DMS53 treated with DMSO at 0.1 percent for 48 hours (cell line): ENCODE data around the gene PRKX.
"Not testable (repeated sequence)": the region's sequence is repeated elsewhere in the genome, so short reads cannot be mapped to it uniquely, and the experiment has no call there.

Experiments
- DNase-seq: peaks from one replicate; lab custom pipeline; 2025; ENCODE audit not compliant: unreplicated experiment; lab: John Stamatoyannopoulos, UW

PRKX gene

DNA sequence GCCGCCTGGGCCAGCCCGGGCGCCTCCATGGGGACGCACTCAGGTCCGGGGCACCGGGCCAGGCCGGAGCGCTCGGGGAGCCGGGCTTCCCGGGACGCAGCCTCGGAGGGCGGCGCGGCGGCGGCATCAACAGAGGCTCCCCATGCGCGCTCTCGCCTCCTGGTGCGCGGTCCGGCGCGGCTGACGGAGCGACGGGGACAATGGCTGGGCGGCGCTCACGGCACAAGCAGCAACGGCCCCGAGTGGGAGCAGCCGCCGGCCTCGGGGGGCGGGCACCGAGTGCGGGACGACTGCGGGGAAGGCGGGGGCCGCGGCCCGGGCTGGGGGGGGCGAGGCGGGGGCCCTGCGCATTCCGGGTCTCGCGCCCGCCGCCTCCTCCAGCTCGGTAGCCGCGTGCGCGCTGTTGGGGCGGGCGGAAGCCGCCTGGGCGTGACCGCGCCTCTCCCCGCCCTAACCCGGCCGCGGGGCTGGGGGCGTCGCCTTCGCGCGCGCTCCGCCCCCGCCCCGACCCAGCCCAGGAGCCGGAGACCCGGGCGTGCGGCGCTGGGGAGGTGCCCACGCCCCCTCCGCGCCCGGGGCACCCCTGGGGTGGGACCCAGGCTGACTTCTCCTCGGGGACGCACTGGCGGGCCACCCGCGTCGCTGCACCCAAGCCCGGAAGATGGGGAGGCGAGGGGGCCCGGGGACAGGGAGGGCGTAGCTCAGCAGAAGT, at the start of gene PRKX:
Gene PRKX (minus strand): TSS at position 425 of the 712 bp plus-strand sequence. CDS start 396 bp downstream, at position 29.
- no peak for DNase-seq

DNA sequence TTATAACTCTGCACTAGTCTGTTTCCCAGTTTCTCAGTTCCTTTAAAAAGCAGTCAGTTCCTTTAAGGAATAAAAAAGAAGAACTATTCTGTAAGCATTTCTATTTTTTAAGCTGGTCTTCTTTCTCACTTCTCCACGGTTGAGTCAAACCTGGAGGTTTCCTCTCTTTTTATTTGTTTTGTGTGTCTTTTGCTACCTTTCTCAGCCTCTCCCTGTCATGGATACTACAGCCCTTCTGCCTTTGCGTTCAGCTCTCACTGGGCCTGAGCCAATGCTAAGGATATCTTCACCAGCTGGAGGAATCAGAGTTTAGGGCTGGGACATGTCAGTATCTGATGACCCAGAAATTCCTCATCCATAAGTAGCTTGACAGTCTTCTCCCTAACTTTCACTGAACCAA, 49.7 kb upstream of the PRKX start:
- no peak for DNase-seq

DNA sequence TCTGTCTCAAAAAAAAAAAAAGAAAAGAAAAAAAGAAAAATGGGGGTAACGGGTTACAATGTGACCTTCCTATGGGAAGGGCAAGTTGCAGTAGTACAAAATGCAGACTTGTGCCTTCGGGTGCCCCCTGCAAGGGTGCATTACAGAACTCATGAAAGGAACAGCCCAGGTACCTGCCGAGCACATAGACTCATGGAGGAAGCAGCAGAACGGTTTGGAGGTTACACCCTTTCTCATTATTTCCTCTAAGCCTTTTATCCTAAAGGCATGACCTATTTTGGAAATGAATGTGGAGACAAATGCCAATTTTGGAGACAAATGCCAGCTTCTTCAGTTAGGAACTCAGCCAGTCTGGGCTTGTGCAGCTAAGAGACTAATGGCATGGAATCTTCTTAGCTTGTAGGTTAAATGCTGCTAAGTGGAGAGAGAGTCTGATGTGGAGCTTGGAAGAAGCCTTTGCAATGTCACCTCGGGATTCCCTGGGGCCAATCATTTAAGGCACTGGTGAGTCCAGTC, 44.1 kb upstream of the PRKX start:
- DNase-seq, result no peak

DNA sequence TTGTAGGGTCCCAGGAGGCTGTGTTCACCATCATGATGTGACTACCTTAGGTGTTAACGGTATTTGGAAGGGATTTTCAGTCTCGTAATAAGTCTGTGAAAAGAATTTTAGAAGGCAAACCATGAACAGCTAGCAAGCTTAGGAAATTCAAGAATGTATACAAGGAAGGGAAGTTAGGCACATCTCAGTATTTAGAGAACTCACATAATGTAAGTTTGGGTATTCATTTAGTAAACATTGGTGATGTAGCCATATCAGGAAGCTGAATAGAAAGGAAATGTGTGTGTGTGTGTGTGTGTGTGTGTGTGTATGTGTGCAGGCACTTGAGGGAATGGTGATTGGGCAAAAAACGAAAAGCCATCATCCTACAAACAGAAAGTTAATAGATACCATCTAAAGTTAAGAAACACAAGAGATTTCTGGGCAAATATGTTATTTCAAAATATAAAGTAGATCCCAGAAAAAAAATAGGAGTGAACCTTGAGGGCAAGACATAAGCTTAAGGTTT, 34.7 kb upstream of the PRKX start:
- no peak for DNase-seq

DNA sequence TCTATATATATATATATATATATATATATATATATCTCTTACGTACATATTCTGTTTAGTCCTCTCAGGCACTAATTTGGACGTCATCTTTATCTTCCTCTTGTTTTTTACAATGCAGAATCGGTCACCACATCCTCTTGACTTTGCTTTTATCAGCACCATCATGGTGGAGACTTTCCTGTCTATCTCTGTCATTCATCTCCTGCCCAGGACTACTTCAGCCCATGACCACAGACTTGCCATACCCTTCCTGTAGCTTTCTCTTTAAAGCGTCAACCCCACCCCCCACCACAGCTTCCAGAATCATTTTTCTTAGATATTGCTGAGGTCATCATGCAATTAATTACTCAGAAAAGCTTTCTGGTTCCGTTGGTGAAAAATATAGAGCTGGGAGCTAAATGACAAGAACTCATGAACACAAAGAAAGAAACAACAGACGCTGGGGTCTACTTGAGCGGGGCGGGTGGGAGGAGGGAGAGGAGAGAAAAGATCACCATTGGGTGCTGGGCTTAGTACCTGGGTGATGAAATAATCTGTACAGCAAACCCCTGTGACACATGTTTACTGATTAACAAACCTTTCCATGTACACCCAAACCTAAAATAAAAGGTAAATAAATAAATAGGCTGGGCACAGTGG, 30.5 kb upstream of the PRKX start:
- DNase-seq, result no peak

DNA sequence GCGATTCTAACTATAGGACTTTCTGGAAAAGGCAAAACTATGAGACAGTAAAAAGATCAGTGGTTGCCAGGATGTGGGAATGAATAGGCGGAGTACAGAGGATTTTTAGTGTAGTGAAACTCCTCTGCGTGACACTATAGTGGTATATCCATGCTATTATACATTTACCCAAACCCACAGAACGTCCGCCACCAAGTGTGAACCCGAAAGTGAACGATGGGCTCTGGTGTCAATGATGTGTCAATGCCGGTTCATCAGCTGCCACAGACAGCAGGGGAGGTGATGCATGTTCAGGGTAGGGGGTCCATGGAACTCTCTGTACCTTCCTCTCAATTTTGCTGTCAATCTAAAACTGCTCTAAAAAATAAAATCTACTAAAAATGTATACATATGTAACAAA, 27.5 kb upstream of the PRKX start:
- DNase-seq, result not testable (repeated sequence)

DNA sequence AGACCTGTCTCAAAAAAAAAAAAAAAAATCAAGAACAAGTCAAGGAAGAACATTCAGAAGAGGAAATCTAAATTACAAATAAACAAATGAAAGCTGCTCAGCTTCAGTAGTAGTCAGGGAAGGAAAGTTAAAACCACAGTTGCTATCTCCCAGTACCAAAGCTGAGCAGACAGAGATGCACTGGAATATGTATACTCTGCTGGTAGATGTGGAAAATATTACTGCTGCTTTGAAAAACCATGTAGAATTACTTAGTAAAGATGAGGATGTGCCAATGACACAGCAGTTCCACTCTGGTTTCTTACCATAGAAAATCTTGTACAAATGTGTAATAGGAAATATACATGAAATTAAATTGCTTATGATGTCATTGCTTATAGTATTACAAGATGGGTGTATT, 25.1 kb upstream of the PRKX start:
- DNase-seq, result no peak

DNA sequence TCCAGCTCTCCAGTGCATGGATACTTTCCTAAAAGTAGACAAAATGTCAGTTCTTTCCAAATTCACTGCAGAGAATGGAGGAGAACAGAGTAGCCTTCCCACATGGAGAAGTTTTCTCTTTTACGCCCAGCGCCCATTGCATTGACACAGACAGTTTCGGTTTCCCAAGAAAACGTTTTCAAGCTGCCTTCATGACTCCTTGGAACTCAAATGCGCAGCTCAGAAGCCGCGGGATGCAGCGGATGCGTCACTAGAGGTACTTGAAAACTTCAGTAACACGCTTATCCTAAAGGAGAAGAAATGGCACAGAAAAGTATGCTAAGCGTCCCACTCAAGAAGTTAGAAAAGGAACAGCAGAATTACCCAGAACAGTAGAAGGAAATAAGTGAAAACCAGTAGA, 23.1 kb upstream of the PRKX start:
- DNase-seq, result not testable (repeated sequence)

DNA sequence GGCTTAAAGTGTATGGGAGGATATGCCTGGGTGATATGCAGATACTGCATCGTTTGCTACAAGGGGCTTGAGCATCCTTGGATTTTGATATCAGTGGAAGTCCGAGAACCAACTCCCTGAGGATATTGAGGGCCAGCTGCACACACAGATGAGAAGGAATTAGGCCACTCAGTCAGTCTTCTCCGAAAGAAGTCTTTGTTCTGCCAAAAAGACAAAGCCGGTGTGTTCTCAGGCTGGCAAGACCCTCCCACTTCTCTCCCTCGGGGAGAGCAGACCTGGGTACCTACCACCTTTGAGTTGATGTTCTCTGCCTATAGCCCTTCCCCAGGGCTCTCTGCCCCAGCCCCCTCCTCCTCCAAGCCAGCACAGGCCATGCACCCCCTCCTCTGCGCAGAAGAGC, 22.4 kb upstream of the PRKX start:
- DNase-seq, result not testable (repeated sequence)

DNA sequence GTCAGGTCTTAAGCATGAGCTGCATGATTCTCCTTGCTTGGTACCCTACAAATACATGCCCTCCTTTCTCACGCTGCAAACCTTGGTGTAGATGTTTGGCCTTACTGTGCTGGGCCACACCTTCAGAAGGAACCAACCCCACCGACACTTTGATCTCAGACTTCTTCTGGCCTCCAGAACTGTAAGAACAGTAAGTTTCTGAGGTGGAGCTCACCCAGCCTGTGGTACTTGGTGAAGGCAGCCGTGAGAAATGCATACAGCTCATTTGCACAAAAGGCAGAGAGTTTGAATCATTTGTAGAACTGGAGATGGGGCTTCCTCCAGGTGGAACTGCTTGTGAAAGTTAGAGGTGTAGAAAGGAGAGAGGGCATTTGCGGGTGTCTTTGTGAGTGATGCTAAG, 21.0 kb upstream of the PRKX start:
- DNase-seq, result not testable (repeated sequence)

DNA sequence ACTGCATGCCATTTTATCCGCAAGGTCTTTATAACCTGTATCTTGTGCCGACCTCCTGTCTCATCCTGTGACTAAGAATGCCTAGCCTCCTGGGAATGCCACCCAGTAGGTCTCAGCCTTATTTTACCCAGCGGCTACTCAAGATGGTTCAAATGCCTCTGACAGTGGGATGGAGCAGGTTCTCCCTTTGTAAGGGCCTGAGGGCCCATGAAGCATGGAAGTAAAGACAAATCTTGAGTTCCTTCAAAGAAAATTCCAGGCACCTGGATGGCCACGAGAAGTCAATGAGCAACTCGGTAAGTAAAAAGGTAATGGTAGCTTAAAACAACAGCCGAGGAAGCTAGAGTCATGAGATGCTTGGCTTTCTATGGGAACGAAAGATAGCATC, 19.6 kb upstream of the PRKX start:
- no peak for DNase-seq

DNA sequence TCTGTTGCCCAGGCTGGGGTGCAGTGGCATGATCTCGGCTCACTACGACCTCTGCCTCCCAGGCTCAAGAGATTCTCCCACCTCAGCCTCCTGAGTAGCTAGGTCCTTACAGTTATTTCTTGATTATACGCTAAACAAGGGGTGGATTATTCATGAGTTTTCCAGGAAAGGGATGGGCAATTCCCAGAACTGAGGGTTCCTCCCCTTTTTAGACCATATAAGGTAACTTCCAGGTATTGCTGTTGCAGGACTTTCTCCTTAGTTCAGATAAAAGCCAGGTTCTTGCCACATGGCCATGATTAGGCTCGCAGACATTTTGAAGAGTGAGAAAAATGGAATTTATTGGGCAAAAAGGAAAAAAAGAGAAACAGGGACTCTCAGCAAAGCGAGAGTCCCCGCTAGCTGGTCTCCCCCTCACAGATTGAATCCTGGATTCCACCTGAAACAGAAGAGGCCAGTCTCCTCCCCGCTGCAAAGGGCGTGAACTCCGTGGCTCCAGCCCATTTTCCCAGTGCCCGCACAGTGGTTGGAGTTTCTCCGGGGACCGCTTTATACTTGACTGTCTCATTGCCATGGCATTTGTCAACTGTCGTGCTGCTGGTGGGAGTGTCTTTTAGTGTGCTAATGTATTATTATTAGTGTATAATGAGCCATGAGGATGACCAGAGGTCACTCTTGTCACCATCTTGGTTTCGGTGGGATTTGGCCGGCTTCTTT, 19.0 kb upstream of the PRKX start:
- DNase-seq, result not testable (repeated sequence)

DNA sequence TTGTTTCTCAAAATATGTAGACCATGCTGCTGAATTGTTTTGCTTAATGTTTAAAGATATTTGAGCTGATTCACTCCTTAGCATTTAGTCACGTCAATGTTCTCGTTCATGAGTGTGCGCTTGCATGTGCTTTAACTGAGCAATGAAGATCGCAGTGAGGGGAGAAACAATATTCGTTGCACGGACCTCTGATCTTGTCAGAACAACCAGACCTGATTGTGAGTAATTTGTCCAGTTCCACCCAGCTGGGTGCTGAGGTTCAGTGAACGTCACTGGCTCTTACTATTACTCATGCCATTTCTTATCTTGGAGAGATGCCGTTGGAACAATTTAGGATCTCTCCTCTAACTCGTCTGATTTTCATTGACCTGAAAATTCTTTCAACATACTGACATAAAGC, 15.0 kb upstream of the PRKX start:
- no peak for DNase-seq

DNA sequence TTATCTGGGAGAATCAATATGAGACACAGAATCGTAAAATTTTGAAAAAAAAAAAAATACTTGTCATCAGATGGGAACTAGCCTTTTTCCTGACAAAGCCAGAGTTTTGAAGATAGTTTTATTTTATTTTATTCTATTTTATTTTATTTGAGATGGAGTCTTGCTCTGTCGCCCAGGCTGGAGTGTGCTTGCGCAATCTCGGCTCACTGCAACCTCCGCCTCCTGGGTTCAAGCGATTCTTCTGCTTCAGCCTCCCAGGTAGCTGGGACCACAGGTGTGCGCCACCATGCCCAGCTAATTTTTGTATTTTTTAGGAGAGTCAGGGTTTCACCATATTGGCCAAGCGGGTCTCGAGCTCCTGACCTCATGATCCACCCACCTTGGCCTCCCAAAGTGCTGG, 10.0 kb upstream of the PRKX start:
- DNase-seq, result not testable (repeated sequence)

DNA sequence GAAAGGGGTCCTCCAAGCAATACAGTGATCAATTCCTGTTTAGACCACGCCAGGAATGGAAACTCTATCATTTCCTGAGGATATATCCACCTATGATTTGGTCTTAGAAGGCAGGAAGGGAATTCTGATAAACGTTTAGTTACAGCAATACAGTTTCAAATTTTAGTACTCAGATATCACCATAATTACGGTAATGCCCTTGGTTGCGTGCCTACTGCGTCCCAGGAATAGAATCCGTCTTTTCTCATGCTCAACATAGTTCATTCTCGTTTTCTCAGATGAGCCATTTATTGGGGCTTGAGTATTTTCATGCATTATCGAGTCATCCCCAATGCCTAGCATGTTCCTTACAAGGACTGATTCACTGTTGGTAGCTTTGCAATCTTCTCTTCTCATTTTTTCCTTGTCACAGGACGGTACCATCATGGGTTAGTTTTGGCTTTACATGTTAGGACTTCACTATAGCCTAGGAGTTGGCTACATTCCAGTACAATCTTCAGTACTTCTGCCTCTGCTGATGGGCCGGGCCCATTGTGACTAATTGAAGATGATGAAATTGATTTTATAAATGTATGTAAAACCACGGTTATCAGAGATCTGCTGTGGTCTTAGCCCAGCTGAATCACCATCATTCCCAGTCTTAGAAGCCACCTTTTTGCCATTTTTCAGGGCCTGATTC, 4.4 kb upstream of the PRKX start:
- DNase-seq, result no peak

DNA sequence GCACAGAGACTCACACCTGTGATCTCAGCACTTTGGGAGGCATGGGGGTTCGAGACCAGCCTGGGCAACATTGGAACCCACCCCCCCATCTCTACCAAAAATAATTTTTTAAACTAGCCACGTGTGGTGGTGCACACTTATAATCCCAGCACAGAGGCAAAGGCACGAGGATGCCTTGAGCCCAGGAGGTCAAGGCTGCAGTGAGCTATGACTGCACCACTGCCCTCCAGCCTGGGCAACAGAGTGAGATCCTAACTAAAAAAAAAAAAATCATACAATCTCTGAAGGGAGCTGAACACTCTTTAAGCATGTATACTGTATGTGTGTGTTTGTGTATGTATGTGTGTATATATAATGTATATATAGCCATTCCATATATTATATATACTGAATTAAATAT, 2.5 kb upstream of the PRKX start:
- no peak for DNase-seq

DNA sequence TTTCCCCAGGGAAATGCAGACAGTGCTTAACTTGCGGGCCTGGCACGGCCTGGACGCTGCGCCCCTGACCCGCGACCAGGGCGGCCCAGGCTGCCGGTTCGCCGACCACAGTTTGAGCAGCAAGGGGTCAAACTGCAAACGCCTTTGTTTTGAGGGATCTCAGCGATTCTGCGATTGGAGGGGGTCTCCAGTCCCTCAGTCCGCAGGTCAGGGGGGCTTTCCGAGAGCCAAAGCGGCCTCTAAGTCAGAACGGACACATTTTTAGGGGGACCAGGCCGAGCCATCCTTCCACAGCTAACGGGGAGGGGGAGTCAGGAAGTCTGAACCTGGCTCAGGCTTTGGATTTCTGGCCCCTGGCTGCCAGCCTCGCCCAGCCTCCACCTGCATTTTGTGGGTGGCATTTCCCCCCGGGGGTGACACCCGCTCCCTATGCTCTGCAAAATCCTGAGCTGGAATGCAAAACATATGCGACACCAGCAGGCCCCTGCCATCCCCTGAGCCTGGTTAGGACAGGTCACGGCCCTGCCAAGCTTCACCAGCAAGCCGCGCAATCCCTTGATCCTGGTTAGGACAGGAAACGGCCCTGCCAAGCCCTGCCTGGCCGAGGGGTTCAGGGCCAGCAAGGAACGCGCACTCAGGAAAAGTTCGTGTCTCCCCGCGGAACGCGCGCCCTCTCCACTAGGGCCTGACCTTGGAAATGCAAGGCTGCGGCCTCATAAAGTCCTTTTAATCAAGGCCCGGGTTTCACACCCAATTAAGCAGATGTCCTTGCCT, 1.4 kb upstream of the PRKX start:
- DNase-seq, result not testable (repeated sequence)

DNA sequence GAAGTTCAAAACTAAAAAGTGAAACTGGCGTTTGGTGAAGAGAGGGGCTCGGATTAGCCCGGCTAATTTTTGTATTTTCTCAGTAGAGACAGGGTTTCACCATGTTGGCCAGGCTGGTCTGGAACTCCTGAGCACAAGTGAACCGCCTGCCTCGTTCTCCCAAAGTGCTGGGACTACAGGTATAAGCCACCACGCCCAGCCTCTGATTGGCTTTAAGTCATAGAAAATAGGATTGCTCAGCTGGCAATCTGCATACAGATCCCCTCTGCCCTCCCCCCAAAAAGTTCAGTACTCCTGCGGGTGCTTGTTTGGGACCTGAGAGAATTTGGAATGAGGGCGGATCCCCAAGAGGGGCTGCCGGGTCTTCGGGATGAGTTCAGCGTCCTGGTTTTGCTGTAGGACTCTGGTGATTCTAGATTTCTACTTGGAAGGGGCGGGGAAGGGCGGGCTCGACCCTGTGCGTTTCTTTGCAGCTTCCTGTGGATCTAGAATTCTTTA, 537 bp upstream of the PRKX start:
- DNase-seq, result no peak

DNA sequence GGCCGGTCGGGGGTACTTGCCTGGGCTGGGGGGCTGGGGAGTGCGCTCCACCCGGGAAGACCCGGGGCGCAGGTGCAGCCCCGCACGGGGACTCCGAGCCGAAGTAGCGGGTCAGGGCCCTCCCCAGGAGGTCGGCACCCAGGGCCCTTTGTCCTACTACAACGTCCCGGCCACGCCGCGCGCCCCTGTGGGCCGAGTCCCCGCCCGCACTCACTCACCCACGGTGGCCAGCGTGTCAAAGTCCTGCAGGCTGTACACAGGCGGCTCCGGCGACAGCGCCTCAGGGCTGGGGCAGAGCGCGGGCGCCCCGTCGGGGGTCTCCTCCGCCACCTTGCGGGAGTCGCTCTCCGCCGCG, 602 bp downstream of the PRKX start:
- no peak for DNase-seq
